Heart left ventricle (tissue), 13 donors: Measurements from ENCODE around the gene NUBP2.

Source experiments
- POLR2A ChIP-seq, 2 donors: fragments of 450-650 bp; IDR thresholded peaks; one replicate each; pipeline ENCODE4 v1.6.1; 2017; ENCODE audit warnings: antibody characterized with exemption in 2 of 2, mild to moderate bottlenecking in 2 of 2, moderate library complexity in 2 of 2
- TF ChIP-seq, protein P1 (sequence below), 12 donors: fragments of 200-600 bp; sonication (generic) in 4 of 12; IDR thresholded peaks; one replicate each; pipeline versions ENCODE4 v1.5.0 to v1.8.0; 2018 to 2022; ENCODE audit warnings: antibody characterized with exemption in 12 of 12, mild to moderate bottlenecking in 5 of 12
- donor health status: ischemic (EF 13 %, LVEDD 7.1; RV severe dilation, severe dysfunction).
- donor health status: DM: no; HTN: yes; CAD: no.
- donor health status: DM: no; HTN: no; CAD: no.
- donor health status: ischemic (EF 25% LVEDD 6.9; RV normal size, moderate dysfunction).
- donor health status: ischemic (EF 25% LVEDD 5.7; RV mildly dilated, moderate dysfunction).
- donor health status: ischemic (EF 35%, LVEDD 5.7; RV mildly dilated, moderate dysfunction).
- donor health status: nonischemic (EF 11% LVEDD 7.7; RV severe dilation, severe dysfunction).
- donor health status: DM: yes; HTN: yes; CAD: no.
- donor health status: PGD.
- donor health status: ischemic (EF 29% LVEDD 5.4; RV normal size, mild dysfunction).
- donor health status: nonischemic (EF 23%, LVEDD 6.1; RV moderate dilation, normal function).

DNA sequence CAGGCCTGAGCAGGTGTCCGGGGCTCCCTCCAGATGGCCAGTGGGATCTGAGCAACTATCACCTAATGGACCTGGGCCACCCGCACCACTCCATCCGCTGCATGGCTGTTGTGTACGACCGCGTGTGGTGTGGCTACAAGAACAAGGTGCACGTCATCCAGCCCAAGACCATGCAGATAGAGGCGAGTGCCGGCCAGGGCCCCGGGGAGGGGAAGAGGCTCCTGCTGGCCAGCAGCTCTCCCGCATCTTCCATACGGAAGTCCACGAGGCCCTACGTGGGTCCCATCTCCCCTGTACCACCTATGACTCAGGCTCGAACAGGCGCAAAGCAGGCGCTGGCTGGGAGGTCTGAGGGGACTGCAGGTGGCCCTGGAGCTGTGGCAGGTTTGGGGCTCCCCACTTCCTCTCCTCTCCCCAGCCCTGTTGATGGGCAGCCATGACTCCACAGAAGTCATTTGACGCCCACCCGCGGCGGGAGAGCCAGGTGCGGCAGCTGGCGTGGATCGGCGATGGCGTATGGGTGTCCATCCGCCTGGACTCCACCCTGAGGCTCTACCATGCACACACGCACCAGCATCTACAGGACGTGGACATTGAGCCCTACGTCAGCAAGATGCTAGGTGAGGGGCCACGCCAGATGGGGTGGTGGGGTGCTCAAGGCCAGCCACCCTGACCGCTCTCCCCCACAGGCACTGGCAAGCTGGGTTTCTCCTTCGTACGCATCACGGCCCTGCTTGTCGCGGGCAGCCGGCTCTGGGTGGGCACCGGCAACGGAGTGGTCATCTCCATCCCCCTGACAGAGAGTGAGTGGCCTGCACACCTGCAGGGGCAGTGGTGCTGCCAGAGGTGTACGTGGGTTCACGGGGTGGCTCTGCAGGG lies 15.4 kb upstream of the NUBP2 start:
- TF ChIP-seq, protein P1, sequence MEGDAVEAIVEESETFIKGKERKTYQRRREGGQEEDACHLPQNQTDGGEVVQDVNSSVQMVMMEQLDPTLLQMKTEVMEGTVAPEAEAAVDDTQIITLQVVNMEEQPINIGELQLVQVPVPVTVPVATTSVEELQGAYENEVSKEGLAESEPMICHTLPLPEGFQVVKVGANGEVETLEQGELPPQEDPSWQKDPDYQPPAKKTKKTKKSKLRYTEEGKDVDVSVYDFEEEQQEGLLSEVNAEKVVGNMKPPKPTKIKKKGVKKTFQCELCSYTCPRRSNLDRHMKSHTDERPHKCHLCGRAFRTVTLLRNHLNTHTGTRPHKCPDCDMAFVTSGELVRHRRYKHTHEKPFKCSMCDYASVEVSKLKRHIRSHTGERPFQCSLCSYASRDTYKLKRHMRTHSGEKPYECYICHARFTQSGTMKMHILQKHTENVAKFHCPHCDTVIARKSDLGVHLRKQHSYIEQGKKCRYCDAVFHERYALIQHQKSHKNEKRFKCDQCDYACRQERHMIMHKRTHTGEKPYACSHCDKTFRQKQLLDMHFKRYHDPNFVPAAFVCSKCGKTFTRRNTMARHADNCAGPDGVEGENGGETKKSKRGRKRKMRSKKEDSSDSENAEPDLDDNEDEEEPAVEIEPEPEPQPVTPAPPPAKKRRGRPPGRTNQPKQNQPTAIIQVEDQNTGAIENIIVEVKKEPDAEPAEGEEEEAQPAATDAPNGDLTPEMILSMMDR (IDR thresholded peaks at IDR 0.05) = no peak
- no peak for TF ChIP-seq POLR2A (IDR thresholded peaks at IDR 0.05)
